NCI-H510A (cell line): ENCODE measurements around the gene MUC2.

ENCODE experiments used
- DNase-seq: peaks from one replicate; lab custom pipeline; 2025; lab: John Stamatoyannopoulos, UW

Gene MUC2

GRCh38 chr11:1074244-1075221 is at the start of gene MUC2:
Gene MUC2 (plus strand): TSS chr11:1074874.
- DNase-seq, result no peak

- no peak for DNase-seq
Observed at GRCh38 chr11:1025410-1026162, 49.1 kb upstream of the MUC2 start.

- DNase-seq, result no peak
Observed at GRCh38 chr11:1026163-1026450, 48.6 kb upstream of the MUC2 start.

GRCh38 chr11:1026641-1027482 is 47.8 kb upstream of the MUC2 start:
- no peak for DNase-seq

GRCh38 chr11:1027483-1028290 is 47.0 kb upstream of the MUC2 start:
- DNase-seq, result no peak

- no peak for DNase-seq
Observed at GRCh38 chr11:1028291-1028540, 46.5 kb upstream of the MUC2 start.

GRCh38 chr11:1028616-1029015 is 46.1 kb upstream of the MUC2 start:
- DNase-seq, result no peak

GRCh38 chr11:1029051-1029450 is 45.6 kb upstream of the MUC2 start:
- no peak for DNase-seq

- DNase-seq, result no peak
Observed at GRCh38 chr11:1029654-1030053, 45.0 kb upstream of the MUC2 start.

- DNase-seq, result no peak
Observed at GRCh38 chr11:1030086-1030485, 44.6 kb upstream of the MUC2 start.

GRCh38 chr11:1030556-1030955 is 44.1 kb upstream of the MUC2 start:
- DNase-seq, result no peak

- no peak for DNase-seq
Observed at GRCh38 chr11:1031121-1031899, 43.4 kb upstream of the MUC2 start.

- no peak for DNase-seq
Observed at GRCh38 chr11:1032310-1032891, 42.3 kb upstream of the MUC2 start.

- no peak for DNase-seq
Observed at GRCh38 chr11:1033016-1033798, 41.5 kb upstream of the MUC2 start.

GRCh38 chr11:1034001-1034400 is 40.7 kb upstream of the MUC2 start:
- no peak for DNase-seq

GRCh38 chr11:1034456-1035295 is 40.0 kb upstream of the MUC2 start:
- DNase-seq, result no peak

- DNase-seq, result no peak
Observed at GRCh38 chr11:1035577-1036283, 38.9 kb upstream of the MUC2 start.

GRCh38 chr11:1036303-1036923 is 38.3 kb upstream of the MUC2 start, which contains the start of gene MUC6:
Gene MUC6 (minus strand): TSS chr11:1036718. CDS start chr11:1036655, 63 bp downstream.
- DNase-seq, result no peak
